Uterus (tissue), 4 donors: Measurements from ENCODE around the gene C2orf92. TPM values are rescaled to one million over a fixed set of nuclear protein-coding genes. Genes with fewer than 3 reads are reported as not detected.
"Not testable (repeated sequence)": the region's sequence is repeated elsewhere in the genome, so short reads cannot be mapped to it uniquely, and the experiment has no call there.

Source experiments
- DNase-seq, 2 donors: peaks; one replicate each; pipeline ENCODE4 v3.0.0-alpha.2; 2019 to 2020
- H3K27ac ChIP-seq, 2 donors: fragments of 200-600 bp; sonication (generic); 1 replicate in 1 of 2; 2 replicates in 1 of 2; pipeline ENCODE4 v1.5.1; 2016 to 2018
- H3K27me3 ChIP-seq, 2 donors: fragments of 200-600 bp; sonication (generic); one replicate each; pipeline ENCODE4 v1.5.1; 2018 to 2019; ENCODE audit warnings: control low read depth in 1 of 2
- H3K36me3 ChIP-seq, 2 donors: fragments of 200-600 bp; sonication (generic); one replicate each; pipeline ENCODE4 v1.5.1; 2019; ENCODE audit warnings: control low read depth in 1 of 2
- H3K4me1 ChIP-seq, 2 donors: fragments of 200-600 bp; sonication (generic); one replicate each; pipeline ENCODE4 v1.5.1; 2018 to 2019; ENCODE audit warnings: control low read depth in 1 of 2
- H3K4me3 ChIP-seq, 2 donors: fragments of 200-600 bp; sonication (generic); 1 replicate in 1 of 2; 2 replicates in 1 of 2; pipeline ENCODE4 v1.5.1; 2018 to 2019; ENCODE audit warnings: mild to moderate bottlenecking in 1 of 2
- H3K9me3 ChIP-seq, 2 donors: fragments of 200-600 bp; sonication (generic); one replicate each; pipeline ENCODE4 v1.5.1; 2019; ENCODE audit warnings: control low read depth in 1 of 2
- CTCF ChIP-seq, 4 experiments: fragments of 200-600 bp in 2 of 4; fragments of 450-650 bp in 2 of 4; sonication (generic) in 2 of 4; IDR thresholded peaks; one replicate each; pipeline ENCODE4 v1.5.1; 2016 to 2019; ENCODE audit warnings: antibody characterized with exemption in 4 of 4, mild to moderate bottlenecking in 2 of 4, moderate library complexity in 1 of 4
- POLR2A ChIP-seq, 2 donors: fragments of 450-650 bp; IDR thresholded peaks; one replicate each; pipeline ENCODE4 v1.6.1; 2016; ENCODE audit warnings: antibody characterized with exemption in 2 of 2, mild to moderate bottlenecking in 1 of 2, moderate library complexity in 1 of 2
- intact Hi-C: fragments of 100-400 bp; cut with DNase I; formaldehyde crosslinking; loops from one replicate; pipeline ENCODE4 v1.15.1; 2023; ENCODE audit warnings: low total_unique reads
- total RNA-seq, 4 donors: library from RNA; depleted of rRNA in 3 of 4; stranded (reverse); fragments of >200 nt in 3 of 4; gene quantifications; one replicate each; pipeline versions ENCODE4 v1.1.0 to v1.2.4, GENCODE V29; 2014 to 2023
- donor health status: DM: yes; HTN: yes; CAD: no.

Gene C2orf92
- total RNA-seq, 4 donors from 2014 or later, result 5.4 to 17.9 (median 14.0) TPM

GRCh38 chr2:97673915-97674283 lies 4.4 kb downstream of the C2orf92 start:
- TF ChIP-seq POLR2A (IDR thresholded peaks at IDR 0.05) (no peak), CTCF (IDR thresholded peaks at IDR 0.05) (no peak)
- H3K4me1 ChIP-seq, result no peaks in the 10 kb centered on the region
- H3K36me3 ChIP-seq, result no peaks in the 10 kb centered on the region
- no peak overlapping the region for H3K4me3 ChIP-seq
- DNase-seq, result no peak
- no peaks in the 10 kb centered on the region for H3K9me3 ChIP-seq
- H3K27me3 ChIP-seq, result no peaks in the 10 kb centered on the region
- H3K27ac ChIP-seq, result no peak overlapping the region
- intact Hi-C loops, result no loop called here

- no peak overlapping the region for H3K27ac ChIP-seq
- no peak for TF ChIP-seq POLR2A (IDR thresholded peaks at IDR 0.05)
- no peak for TF ChIP-seq CTCF (IDR thresholded peaks at IDR 0.05)
- no peak for DNase-seq
- intact Hi-C loops, result no loop called here
- no peaks in the 10 kb centered on the region for H3K4me1 ChIP-seq
- H3K4me3 ChIP-seq, result no peak overlapping the region
- no peaks in the 10 kb centered on the region for H3K36me3 ChIP-seq
- no peaks in the 10 kb centered on the region for H3K9me3 ChIP-seq
- H3K27me3 ChIP-seq, result no peaks in the 10 kb centered on the region
Observed at GRCh38 chr2:97675430-97676113, 6.1 kb downstream of the C2orf92 start.

- DNase-seq, result no peak
- intact Hi-C loops, result no loop called here
- no peak overlapping the region for H3K4me3 ChIP-seq
- H3K4me1 ChIP-seq, result no peaks in the 10 kb centered on the region
- H3K27ac ChIP-seq, result no peak overlapping the region
- TF ChIP-seq CTCF (IDR thresholded peaks at IDR 0.05) (no peak), POLR2A (IDR thresholded peaks at IDR 0.05) (no peak)
- no peaks in the 10 kb centered on the region for H3K9me3 ChIP-seq
- H3K27me3 ChIP-seq, result no peaks in the 10 kb centered on the region
- no peaks in the 10 kb centered on the region for H3K36me3 ChIP-seq
Observed at GRCh38 chr2:97676620-97677019, 7.1 kb downstream of the C2orf92 start.

- no peak overlapping the region for H3K27ac ChIP-seq
Observed at GRCh38 chr2:97677480-97677879, 8.0 kb downstream of the C2orf92 start.

GRCh38 chr2:97678298-97678697 lies 8.8 kb downstream of the C2orf92 start:
- DNase-seq, result no peak
- TF ChIP-seq POLR2A (IDR thresholded peaks at IDR 0.05) (no peak), CTCF (IDR thresholded peaks at IDR 0.05) (no peak)
- H3K36me3 ChIP-seq, result no peaks in the 10 kb centered on the region

More at GRCh38 chr2:97677480-97677879, 8.0 kb downstream of the C2orf92 start:
- no peaks in the 10 kb centered on the region for H3K36me3 ChIP-seq
- no peaks in the 10 kb centered on the region for H3K4me1 ChIP-seq
- H3K27me3 ChIP-seq, result no peaks in the 10 kb centered on the region
- no peak for DNase-seq
- TF ChIP-seq CTCF (IDR thresholded peaks at IDR 0.05) (no peak), POLR2A (IDR thresholded peaks at IDR 0.05) (no peak)
- intact Hi-C loops, result no loop called here
- no peak overlapping the region for H3K4me3 ChIP-seq
- no peaks in the 10 kb centered on the region for H3K9me3 ChIP-seq

GRCh38 chr2:97687235-97687634 lies 17.7 kb downstream of the C2orf92 start:
- intact Hi-C loops, H3K9me3 ChIP-seq, DNase-seq, H3K27me3 ChIP-seq, H3K27ac ChIP-seq, H3K4me3 ChIP-seq, H3K4me1 ChIP-seq, H3K36me3 ChIP-seq: not testable (repeated sequence)

More at GRCh38 chr2:97678298-97678697, 8.8 kb downstream of the C2orf92 start:
- Histone ChIP-seq H3K9me3 (no peaks in the 10 kb centered on the region), H3K27ac (no peak overlapping the region), H3K27me3 (no peaks in the 10 kb centered on the region), H3K4me1 (no peaks in the 10 kb centered on the region), H3K4me3 (no peak overlapping the region)
- intact Hi-C loops, result no loop called here
